Nephron progenitor cell (in vitro differentiated cells): Measurements from ENCODE around the gene CCDC88C.

Experiments
- DNase-seq: peaks from one replicate; pipeline ENCODE4 v3.0.0; 2021
- H3K27ac Mint-ChIP-seq: 2 replicates; pipeline ENCODE4 v1.8.0; 2021; ENCODE audit warnings: mild to moderate bottlenecking, moderate library complexity, mixed read lengths
- H3K27me3 Mint-ChIP-seq: 2 replicates; pipeline ENCODE4 v1.8.0; 2021; ENCODE audit warnings: mild to moderate bottlenecking, low read depth, mixed read lengths; ENCODE audit not compliant: poor library complexity
- H3K36me3 Mint-ChIP-seq: 2 replicates; pipeline ENCODE4 v1.8.0; 2021; ENCODE audit warnings: low read depth, mixed read lengths
- H3K4me1 Mint-ChIP-seq: 2 replicates; pipeline ENCODE4 v1.8.0; 2021; ENCODE audit warnings: mixed read lengths
- H3K4me3 Mint-ChIP-seq: 2 replicates; pipeline ENCODE4 v1.8.0; 2021; ENCODE audit warnings: mild to moderate bottlenecking, moderate library complexity, mixed read lengths
- H3K9me3 Mint-ChIP-seq: 2 replicates; pipeline ENCODE4 v1.8.0; 2021; ENCODE audit warnings: mild to moderate bottlenecking, moderate library complexity, mixed read lengths
- TF ChIP-seq, protein P1 (sequence below): fragments of 200-600 bp; sonication (generic); IDR thresholded peaks from 2 replicates; pipeline ENCODE4 v1.5.0; 2021; ENCODE audit warnings: antibody characterized with exemption

CCDC88C gene

DNA sequence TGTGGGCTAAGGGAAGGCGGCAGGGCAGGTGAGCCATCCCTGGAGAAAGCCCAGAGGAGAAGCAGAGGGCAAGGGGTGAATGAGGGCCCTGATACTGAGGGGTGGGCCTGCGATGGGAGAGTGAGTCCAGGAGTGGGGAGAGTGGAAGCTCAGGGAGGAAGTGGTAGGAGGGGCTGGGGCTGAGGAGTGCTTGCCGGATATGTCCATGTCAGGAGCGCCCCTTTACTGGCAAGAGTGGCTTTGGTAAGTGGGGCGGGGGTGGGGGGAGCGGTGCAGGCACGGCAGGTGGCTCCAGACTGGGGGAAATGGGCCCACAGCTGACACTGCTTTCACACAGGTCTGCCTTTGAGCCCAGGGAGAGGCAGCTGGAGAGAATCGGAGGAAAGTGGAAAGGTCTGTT, 86.8 kb downstream of the CCDC88C start:
- Mint-ChIP-seq H3K27ac (peak overlapping the region; percentile 18), H3K27me3 (peaks cover 2% of the 10 kb centered on the region), H3K4me1 (peaks cover 91% of the 10 kb centered on the region), H3K9me3 (no peaks in the 10 kb centered on the region), H3K36me3 (peaks cover 18% of the 10 kb centered on the region), H3K4me3 (no peak overlapping the region)
- TF ChIP-seq, protein P1, sequence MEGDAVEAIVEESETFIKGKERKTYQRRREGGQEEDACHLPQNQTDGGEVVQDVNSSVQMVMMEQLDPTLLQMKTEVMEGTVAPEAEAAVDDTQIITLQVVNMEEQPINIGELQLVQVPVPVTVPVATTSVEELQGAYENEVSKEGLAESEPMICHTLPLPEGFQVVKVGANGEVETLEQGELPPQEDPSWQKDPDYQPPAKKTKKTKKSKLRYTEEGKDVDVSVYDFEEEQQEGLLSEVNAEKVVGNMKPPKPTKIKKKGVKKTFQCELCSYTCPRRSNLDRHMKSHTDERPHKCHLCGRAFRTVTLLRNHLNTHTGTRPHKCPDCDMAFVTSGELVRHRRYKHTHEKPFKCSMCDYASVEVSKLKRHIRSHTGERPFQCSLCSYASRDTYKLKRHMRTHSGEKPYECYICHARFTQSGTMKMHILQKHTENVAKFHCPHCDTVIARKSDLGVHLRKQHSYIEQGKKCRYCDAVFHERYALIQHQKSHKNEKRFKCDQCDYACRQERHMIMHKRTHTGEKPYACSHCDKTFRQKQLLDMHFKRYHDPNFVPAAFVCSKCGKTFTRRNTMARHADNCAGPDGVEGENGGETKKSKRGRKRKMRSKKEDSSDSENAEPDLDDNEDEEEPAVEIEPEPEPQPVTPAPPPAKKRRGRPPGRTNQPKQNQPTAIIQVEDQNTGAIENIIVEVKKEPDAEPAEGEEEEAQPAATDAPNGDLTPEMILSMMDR = no peak
- no peak for DNase-seq

DNA sequence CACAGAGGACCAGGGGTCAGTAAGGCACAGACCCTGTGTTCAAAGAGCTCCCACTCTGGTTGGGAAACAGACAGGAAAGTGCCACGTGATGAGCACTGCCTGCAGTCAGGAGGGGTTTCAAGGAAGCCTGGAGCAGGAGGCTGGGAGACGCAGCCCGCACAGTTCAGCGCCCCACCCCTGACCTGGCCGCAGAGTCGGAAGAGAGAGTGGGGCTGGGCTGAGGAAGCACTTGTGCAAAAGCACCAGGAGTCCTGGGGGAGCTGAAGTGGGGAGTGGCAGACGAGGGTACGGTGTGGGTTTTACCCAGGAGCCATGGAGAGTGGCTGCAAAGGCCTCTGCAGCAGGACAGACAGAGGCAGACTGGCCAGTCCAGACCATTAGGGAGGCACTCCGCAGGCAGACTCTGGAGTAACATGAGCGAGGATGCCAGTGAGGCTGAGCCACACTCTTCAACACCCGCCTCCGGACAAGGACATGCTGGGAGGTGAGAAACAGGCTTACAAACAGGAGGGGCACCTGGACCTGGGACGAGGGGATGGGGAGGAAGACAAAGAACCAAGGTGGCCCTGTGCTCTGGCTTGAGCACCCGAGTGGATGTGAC, 87.4 kb downstream of the CCDC88C start:
- Mint-ChIP-seq H3K9me3 (no peaks in the 10 kb centered on the region), H3K4me3 (peak overlapping the region; percentile 31), H3K27ac (peak overlapping the region; percentile 91), H3K4me1 (peaks cover 91% of the 10 kb centered on the region), H3K27me3 (peaks cover 5% of the 10 kb centered on the region), H3K36me3 (peaks cover 20% of the 10 kb centered on the region)
- TF ChIP-seq, protein P1 = no peak
- DNase-seq = no peak

DNA sequence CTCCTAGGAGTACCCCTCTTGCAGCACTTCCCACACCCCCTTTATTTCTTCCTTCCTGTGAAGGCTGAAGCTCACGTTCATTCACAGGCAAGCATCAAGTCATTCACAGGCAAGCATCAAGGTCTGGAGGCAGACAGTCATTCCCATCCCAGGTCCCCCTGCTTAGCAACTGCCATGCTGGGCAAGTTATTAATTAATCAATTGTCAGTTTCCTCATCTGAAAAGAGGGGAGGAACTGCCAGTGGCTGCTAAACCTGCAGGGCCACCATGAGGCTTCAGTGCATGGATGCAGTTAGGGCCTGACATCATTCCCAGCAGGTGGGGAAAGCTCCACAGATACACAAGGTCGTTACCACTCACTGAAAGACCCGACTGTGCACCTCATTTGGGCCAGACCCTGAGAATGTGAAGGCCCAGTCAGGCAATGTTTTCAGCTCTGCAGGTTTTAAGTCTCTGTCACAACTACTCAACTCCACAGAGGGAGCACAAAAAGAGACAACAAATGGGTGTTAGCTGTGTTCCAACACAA, 88.1 kb downstream of the CCDC88C start:
- TF ChIP-seq, protein P1 = no peak
- H3K9me3 Mint-ChIP-seq = no peaks in the 10 kb centered on the region
- peaks cover 18% of the 10 kb centered on the region for H3K36me3 Mint-ChIP-seq
- no peak for DNase-seq
- no peak overlapping the region for H3K27ac Mint-ChIP-seq
- peaks cover 91% of the 10 kb centered on the region for H3K4me1 Mint-ChIP-seq
- H3K4me3 Mint-ChIP-seq = no peak overlapping the region
- H3K27me3 Mint-ChIP-seq = peaks cover 10% of the 10 kb centered on the region

DNA sequence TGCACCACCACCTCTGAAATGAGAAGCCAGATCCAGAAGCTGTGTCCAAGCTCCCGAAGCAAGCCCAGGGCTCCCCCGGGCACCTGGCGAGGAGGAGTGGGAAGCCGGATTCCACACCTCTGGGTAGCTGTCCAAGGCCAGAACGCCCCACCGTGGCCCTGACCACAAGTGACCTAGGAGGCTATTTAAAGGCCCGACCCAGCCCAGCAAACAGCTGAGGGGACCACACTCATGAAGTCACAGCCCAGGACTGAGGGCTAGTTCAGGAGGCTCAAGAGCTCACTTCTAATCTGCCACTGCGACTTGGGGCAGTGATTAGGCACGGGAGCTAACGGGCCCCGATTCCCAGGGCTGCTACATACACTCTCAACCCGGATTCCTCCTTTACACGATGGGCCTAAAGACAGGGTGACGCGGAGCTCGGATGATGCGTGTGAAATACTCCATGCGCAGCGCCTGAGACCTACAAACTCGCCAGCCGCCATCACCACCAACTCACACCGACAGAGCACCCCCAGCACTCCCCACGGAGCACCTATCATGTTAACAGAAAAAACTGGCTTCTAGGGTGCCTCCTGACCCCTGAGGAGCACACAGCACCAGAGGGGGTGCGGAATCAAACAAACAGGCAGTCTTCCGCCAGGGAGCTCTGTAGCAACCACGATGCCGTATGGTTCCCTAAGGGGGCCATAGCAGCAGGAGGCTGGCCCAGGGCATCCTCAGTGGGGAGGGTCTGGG, 89.1 kb downstream of the CCDC88C start:
- TF ChIP-seq, protein P1 = no peak
- no peak overlapping the region for H3K4me3 Mint-ChIP-seq
- peaks cover 25% of the 10 kb centered on the region for H3K36me3 Mint-ChIP-seq
- H3K27ac Mint-ChIP-seq = no peak overlapping the region
- DNase-seq = no peak
- peaks cover 13% of the 10 kb centered on the region for H3K27me3 Mint-ChIP-seq
- H3K9me3 Mint-ChIP-seq = no peaks in the 10 kb centered on the region
- H3K4me1 Mint-ChIP-seq = peaks cover 94% of the 10 kb centered on the region

DNA sequence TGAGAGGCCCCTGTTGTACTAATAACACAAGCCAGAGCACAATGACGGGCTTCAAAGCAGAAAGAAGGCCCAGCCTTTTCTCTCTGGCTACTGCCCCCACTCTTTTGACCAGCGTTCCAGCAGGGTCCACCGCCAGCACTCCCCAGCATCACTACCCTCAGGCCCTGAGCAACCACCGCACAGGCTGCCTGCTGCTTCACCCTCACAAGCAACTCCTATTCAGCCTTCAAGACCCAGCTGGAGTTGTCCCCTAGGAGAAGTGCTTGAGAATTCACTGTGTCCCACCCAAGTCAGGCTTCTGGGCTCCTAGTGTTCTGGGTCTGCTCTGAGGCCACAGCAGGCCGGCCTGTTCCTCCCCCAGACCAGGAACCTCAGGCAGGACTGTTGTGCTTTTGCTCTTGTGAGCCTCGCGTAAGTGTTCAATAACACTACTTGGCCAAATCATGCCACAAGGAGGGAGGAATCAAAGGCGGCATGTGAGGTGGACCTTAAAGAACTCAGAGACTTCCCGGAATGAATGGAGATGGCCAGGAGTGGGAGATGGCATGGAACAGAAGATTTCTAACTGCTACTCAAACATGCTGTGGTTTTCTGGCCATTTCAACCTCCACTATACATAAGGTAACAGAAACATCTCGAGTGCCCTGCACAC, 89.8 kb downstream of the CCDC88C start:
- H3K27ac Mint-ChIP-seq = no peak overlapping the region
- no peaks in the 10 kb centered on the region for H3K9me3 Mint-ChIP-seq
- TF ChIP-seq, protein P1 = no peak
- H3K4me3 Mint-ChIP-seq = no peak overlapping the region
- DNase-seq = no peak
- H3K4me1 Mint-ChIP-seq = peaks cover 91% of the 10 kb centered on the region
- peaks cover 24% of the 10 kb centered on the region for H3K36me3 Mint-ChIP-seq
- peaks cover 13% of the 10 kb centered on the region for H3K27me3 Mint-ChIP-seq
